Esophagus muscularis mucosa (tissue), 4 donors: ENCODE measurements around the gene TMCC1. TPM values are rescaled to one million over a fixed set of nuclear protein-coding genes. Genes with fewer than 3 reads are reported as not detected.

Experiments
- DNase-seq: peaks from one replicate; pipeline ENCODE4 v3.0.0-alpha.2; 2017; ENCODE audit errors: extremely low spot score
- H3K27ac ChIP-seq, 4 donors: fragments of 200-600 bp; sonication (generic); replicated peaks in 1 of 4; 1 replicate in 3 of 4; 2 replicates in 1 of 4; pipeline ENCODE4 v1.5.1; 2016 to 2019; ENCODE audit warnings: mild to moderate bottlenecking in 1 of 4
- H3K27me3 ChIP-seq, 4 donors: fragments of 200-600 bp; sonication (generic); one replicate each; pipeline versions ENCODE4 v1.5.1 to v1.6.0; 2016 to 2019
- H3K36me3 ChIP-seq, 4 donors: fragments of 200-600 bp; sonication (generic); one replicate each; pipeline ENCODE4 v1.5.1; 2016 to 2019
- H3K4me1 ChIP-seq, 4 donors: fragments of 200-600 bp; sonication (generic); one replicate each; pipeline ENCODE4 v1.5.1; 2016 to 2019
- H3K4me3 ChIP-seq, 4 donors: fragments of 200-600 bp; sonication (generic); 1 replicate in 2 of 4; 2 replicates in 2 of 4; pipeline ENCODE4 v1.5.1; 2016 to 2019; ENCODE audit warnings: mild to moderate bottlenecking in 4 of 4, moderate library complexity in 1 of 4
- H3K9me3 ChIP-seq, 4 donors: fragments of 200-600 bp; sonication (generic); 1 replicate in 3 of 4; 2 replicates in 1 of 4; pipeline ENCODE4 v1.5.1; 2016 to 2019
- CTCF ChIP-seq, 3 experiments: fragments of 200-600 bp in 2 of 3; fragments of 450-650 bp in 1 of 3; sonication (generic) in 2 of 3; IDR thresholded peaks; one replicate each; pipeline ENCODE4 v1.5.1; 2017 to 2019; ENCODE audit warnings: antibody characterized with exemption in 3 of 3, mild to moderate bottlenecking in 2 of 3, moderate library complexity in 1 of 3
- EP300 ChIP-seq: sonication (generic); formaldehyde crosslinking; IDR thresholded peaks from one replicate; pipeline ENCODE4 v1.6.1; 2017; ENCODE audit warnings: antibody characterized with exemption
- POLR2A ChIP-seq: fragments of 450-650 bp; IDR thresholded peaks from one replicate; pipeline ENCODE4 v1.6.1; 2017; ENCODE audit warnings: antibody characterized with exemption, moderate library complexity, mild to moderate bottlenecking, low read depth
- POLR2AphosphoS5 ChIP-seq, 2 donors: sonication (generic); formaldehyde crosslinking; IDR thresholded peaks; one replicate each; pipeline ENCODE4 v1.6.1; 2017; ENCODE audit warnings: antibody characterized with exemption in 2 of 2
- WGBS: methylation state at CpG from one replicate; pipeline ENCODE4 v1.1.5; 2018; 5-methylcytosine and 5-hydroxymethylcytosine counted together
- intact Hi-C: fragments of 100-400 bp; cut with DNase I; formaldehyde crosslinking; loops from one replicate; pipeline ENCODE4 v1.15.1; 2023
- total RNA-seq, 4 donors: library from RNA; depleted of rRNA; stranded (reverse); fragments of >200 nt; gene quantifications; one replicate each; pipeline versions ENCODE4 v1.1.0 to v1.2.1, GENCODE V29; 2016

TMCC1 gene
- total RNA-seq, 4 donors from 2014 or later: 24.5 to 36.2 (median 28.9) TPM

DNA sequence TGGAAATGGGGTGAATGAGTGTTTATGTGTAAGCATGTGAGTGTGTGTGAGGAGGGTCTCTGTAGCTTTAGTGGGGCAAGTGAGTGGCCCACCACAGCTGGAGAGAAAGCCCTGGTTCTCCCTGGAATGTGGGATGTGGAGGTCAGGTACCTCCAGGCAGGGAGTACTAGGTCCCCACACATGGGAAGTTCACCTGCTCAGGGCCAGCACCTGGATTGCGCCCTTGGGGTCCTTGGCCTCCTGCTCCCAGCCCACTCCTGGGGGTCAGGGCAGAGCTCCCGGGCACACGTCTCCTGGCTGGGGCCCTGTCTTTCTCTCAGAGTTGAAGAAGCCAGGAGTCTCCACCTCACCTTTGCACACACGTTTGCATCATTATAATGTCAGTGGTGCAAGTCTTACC, 40.0 kb upstream of the TMCC1 start:
- Histone ChIP-seq H3K4me1 (peaks cover 0 to 6% (median 0%) of the 10 kb centered on the region in 4 donors), H3K27ac (no peak overlapping the region), H3K36me3 (no peaks in the 10 kb centered on the region), H3K9me3 (peaks cover 0 to 16% (median 13%) of the 10 kb centered on the region in 4 donors), H3K4me3 (no peak overlapping the region), H3K27me3 (peaks cover 0 to 4% (median 0%) of the 10 kb centered on the region in 4 donors)
- TF ChIP-seq POLR2A (no peak), POLR2AphosphoS5 (IDR thresholded peaks at IDR 0.05) (no peak), CTCF (IDR thresholded peaks at IDR 0.05) (no peak), EP300 (no peak)
- DNase-seq: no peak
- WGBS: 20% methylated on average over 1 of the region's 4 CpGs
- intact Hi-C loops: loop anchor here (2.0 to 5.0 kb wide), 2 partner anchors 286 to 443 kb away; no protein-coding TSS in a partner anchor

DNA sequence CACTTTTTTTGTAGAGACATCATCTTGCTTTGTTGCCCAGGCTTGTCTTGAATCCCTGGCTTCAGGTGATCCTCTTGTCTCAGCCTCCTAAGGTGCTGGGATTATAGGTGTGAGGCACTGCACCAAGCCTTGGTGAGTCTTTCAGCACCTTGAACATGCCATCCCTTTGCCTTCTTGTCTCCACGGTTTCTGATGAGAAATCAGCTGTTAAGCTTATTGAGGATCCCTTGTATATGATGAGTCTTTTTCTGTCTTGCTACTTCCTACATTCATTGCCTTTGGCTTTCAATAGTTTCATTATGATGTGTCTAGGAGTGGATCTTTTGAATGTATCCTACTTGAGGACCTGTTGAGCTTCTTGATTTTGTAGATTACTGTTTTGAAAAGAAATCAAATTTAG, 35.9 kb upstream of the TMCC1 start:
- H3K4me3 ChIP-seq: no peak overlapping the region
- H3K27me3 ChIP-seq: peaks cover 0 to 25% (median 0%) of the 10 kb centered on the region in 4 donors
- WGBS: 100% methylated on average over 1 of the region's 1 CpG
- no peak overlapping the region for H3K27ac ChIP-seq
- H3K9me3 ChIP-seq: peaks cover 0 to 22% (median 16%) of the 10 kb centered on the region in 4 donors
- DNase-seq: no peak
- H3K4me1 ChIP-seq: peaks cover 0 to 3% (median 0%) of the 10 kb centered on the region in 4 donors
- H3K36me3 ChIP-seq: no peaks in the 10 kb centered on the region
- intact Hi-C loops: no loop called here
- TF ChIP-seq POLR2A: no peak
- no peak for TF ChIP-seq EP300
- TF ChIP-seq CTCF (IDR thresholded peaks at IDR 0.05): no peak

DNA sequence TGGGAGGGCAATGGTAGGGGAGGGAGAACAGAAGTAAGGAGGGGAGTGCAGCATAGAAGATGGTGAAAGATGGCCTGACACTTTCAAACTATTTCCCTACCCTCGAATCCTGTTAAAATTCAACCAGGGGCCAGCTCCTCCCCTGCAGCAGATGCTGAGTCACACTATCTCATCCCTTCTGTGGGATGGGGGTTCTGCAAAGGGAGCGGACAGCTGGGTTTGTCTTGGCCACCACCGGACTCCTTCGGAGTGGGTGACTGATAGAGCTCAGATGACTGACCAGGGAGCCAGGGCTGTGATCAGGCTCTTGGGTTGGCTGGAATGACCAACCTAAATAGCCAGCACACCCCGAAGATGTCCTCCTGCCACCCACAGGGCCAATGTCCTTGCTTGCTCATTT, 33.6 kb upstream of the TMCC1 start:
- intact Hi-C loops: no loop called here
- no peaks in the 10 kb centered on the region for H3K4me1 ChIP-seq

DNA sequence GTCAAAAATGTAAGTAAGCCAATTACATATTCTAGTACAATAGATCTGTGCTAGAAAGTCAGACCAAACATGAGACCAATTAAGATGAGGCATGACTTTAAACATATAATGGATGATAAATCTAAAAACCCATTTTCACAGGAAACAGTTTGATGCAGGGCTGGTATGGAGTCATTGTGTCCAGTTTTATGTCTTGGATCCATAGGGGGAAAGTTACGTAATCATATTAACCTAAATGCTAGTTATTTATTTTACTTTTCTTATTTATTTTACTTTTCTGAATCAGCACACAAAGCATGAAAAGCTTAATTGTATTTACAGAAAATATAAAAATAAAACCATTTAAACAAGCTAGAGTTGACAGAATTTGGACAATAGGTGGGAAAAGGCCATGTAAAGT, 26.3 kb upstream of the TMCC1 start:
- H3K4me3 ChIP-seq: no peak overlapping the region
- no peak for DNase-seq
- no peak for TF ChIP-seq CTCF (IDR thresholded peaks at IDR 0.05)
- no peak for TF ChIP-seq POLR2AphosphoS5 (IDR thresholded peaks at IDR 0.05)
- no peak for TF ChIP-seq POLR2A
- TF ChIP-seq EP300: no peak
- no peaks in the 10 kb centered on the region for H3K27me3 ChIP-seq
- WGBS: 100% methylated on average over 1 of the region's 1 CpG
- H3K27ac ChIP-seq: no peak overlapping the region
- no peaks in the 10 kb centered on the region for H3K36me3 ChIP-seq
- peaks cover 0 to 49% (median 42%) of the 10 kb centered on the region in 4 donors for H3K9me3 ChIP-seq
- intact Hi-C loops: no loop called here
- no peaks in the 10 kb centered on the region for H3K4me1 ChIP-seq

More for the DNA sequence above, 33.6 kb upstream of the TMCC1 start:
- no peak for DNase-seq
- no peaks in the 10 kb centered on the region for H3K36me3 ChIP-seq
- no peak overlapping the region for H3K27ac ChIP-seq
- peaks cover 0 to 28% (median 20%) of the 10 kb centered on the region in 4 donors for H3K9me3 ChIP-seq
- TF ChIP-seq POLR2A (no peak), CTCF (IDR thresholded peaks at IDR 0.05) (no peak), EP300 (no peak), POLR2AphosphoS5 (IDR thresholded peaks at IDR 0.05) (no peak)
- peaks cover 0 to 21% (median 0%) of the 10 kb centered on the region in 4 donors for H3K27me3 ChIP-seq
- 67% methylated on average over 5 of the region's 5 CpGs for WGBS
- no peak overlapping the region for H3K4me3 ChIP-seq

DNA sequence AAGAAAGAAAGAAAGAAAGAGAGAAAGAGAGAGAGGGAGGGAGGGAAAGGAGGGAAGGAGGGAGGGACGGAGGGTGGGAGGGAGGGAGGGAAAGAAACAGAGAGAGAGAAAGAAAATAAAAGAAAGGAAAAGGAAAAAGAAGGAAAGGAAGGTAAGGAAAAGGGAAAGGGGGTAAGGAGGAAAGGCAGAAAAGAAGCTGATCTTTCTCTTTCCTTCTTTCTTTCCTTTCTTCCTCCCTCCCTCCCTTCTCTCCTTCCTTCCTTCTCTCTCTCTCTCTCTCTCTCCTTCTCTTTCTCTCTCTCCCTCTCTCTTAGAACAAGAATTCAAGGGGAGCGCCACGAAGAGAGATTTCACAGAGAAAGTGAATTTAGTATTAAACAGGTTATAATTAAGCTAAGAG, 25.8 kb upstream of the TMCC1 start:
- peaks cover 0 to 46% (median 42%) of the 10 kb centered on the region in 4 donors for H3K9me3 ChIP-seq
- no peak for DNase-seq
- H3K27me3 ChIP-seq: no peaks in the 10 kb centered on the region
- no peak overlapping the region for H3K4me3 ChIP-seq
- no peaks in the 10 kb centered on the region for H3K36me3 ChIP-seq
- TF ChIP-seq POLR2AphosphoS5 (IDR thresholded peaks at IDR 0.05) (no peak), EP300 (no peak), POLR2A (no peak), CTCF (IDR thresholded peaks at IDR 0.05) (no peak)
- WGBS: 67% methylated on average over 3 of the region's 3 CpGs
- H3K4me1 ChIP-seq: no peaks in the 10 kb centered on the region
- intact Hi-C loops: no loop called here
- no peak overlapping the region for H3K27ac ChIP-seq
